ENCODE measurements around the gene ATP5MC2. TPM values are rescaled to one million over a fixed set of nuclear protein-coding genes. Genes with fewer than 3 reads are reported as not detected.

The ATP5MC2 gene
- total and polyA plus RNA-seq, 10 of the 15 experiments (the other 5 are each of a cell fraction or from before 2014, with no cell fraction given) = 379 to 1,090 (median 525) TPM

- ChIA-PET CTCF (no interaction called here), RAD21 (ENCODE audit: unreplicated experiment) (no interaction called here), SMC1A (ENCODE audit: uncharacterized antibody, unreplicated experiment) (no interaction called here), POLR2A (no interaction called here)
- H2AFZ ChIP-seq (ENCODE audit: control insufficient read depth, low read depth, low read length) = no peak overlapping the region
- no peaks in the 10 kb centered on the region for H3K79me2 ChIP-seq (ENCODE audit: control insufficient read depth, insufficient read depth, low read length)
- no peak overlapping the region for H3K4me3 ChIP-seq
- H4K20me1 ChIP-seq (ENCODE audit: control insufficient read depth, insufficient read depth) = no peaks in the 10 kb centered on the region
- DNase-seq (ENCODE audit: low read depth, low spot score) = no peak
- no peaks in the 10 kb centered on the region for H3K9me3 ChIP-seq (replicated peaks; ENCODE audit: control insufficient read depth, insufficient read depth, low read length)
- in situ Hi-C loops (cut with MboI) = no loop called here
- no peaks in the 10 kb centered on the region for H3K27me3 ChIP-seq (replicated peaks in 1 of 2; ENCODE audit: control insufficient read depth in 2 of 2, insufficient read depth in 2 of 2, low read length in 1 of 2)
- no peaks in the 10 kb centered on the region for H3K4me1 ChIP-seq (ENCODE audit: control insufficient read depth, insufficient read depth, low read length)
- no peak for FAIRE-seq
- H3K27ac ChIP-seq (ENCODE audit: control insufficient read depth, insufficient read depth) = no peak overlapping the region
- intact Hi-C loops (cut with micrococcal nuclease; ENCODE audit: unreplicated experiment) = no loop called here
- H3K36me3 ChIP-seq (ENCODE audit: control insufficient read depth in 2 of 2, insufficient read depth in 2 of 2, low read length in 1 of 2) = no peaks in the 10 kb centered on the region
- H3K9ac ChIP-seq (ENCODE audit: control insufficient read depth, insufficient read depth, low read length) = no peak overlapping the region
- ATAC-seq = no peak
- WGBS (ENCODE audit: insufficient coverage, insufficient replicate concordance, low lambda C conversion rate, missing lambda C conversion rate) = 46% methylated on average over 3 of the region's 3 CpGs
- no TSS peak for BruUV-seq (replicated peaks)
- no peak overlapping the region for H3K4me2 ChIP-seq (ENCODE audit: control insufficient read depth, insufficient read depth)
- no peak for TF ChIP-seq POLR2AphosphoS5 (IDR thresholded peaks at IDR 0.05; ENCODE audit: low read length)
- no peak for TF ChIP-seq CEBPZ (IDR thresholded peaks at IDR 0.05; ENCODE audit: low read depth, low read length)
- TF ChIP-seq ASH2L (IDR thresholded peaks at IDR 0.05; ENCODE audit: borderline replicate concordance, low read depth) = no peak
- no peak for TF ChIP-seq KDM1A (IDR thresholded peaks at IDR 0.05; ENCODE audit: borderline replicate concordance)
- no peak for TF ChIP-seq KAT2A (conservative IDR thresholded peaks at IDR 0.05; ENCODE audit: control insufficient read depth, low read depth, low read length)
- TF ChIP-seq SUZ12 (IDR thresholded peaks at IDR 0.05; ENCODE audit: unreplicated experiment) = no peak
- TF ChIP-seq, protein P1, sequence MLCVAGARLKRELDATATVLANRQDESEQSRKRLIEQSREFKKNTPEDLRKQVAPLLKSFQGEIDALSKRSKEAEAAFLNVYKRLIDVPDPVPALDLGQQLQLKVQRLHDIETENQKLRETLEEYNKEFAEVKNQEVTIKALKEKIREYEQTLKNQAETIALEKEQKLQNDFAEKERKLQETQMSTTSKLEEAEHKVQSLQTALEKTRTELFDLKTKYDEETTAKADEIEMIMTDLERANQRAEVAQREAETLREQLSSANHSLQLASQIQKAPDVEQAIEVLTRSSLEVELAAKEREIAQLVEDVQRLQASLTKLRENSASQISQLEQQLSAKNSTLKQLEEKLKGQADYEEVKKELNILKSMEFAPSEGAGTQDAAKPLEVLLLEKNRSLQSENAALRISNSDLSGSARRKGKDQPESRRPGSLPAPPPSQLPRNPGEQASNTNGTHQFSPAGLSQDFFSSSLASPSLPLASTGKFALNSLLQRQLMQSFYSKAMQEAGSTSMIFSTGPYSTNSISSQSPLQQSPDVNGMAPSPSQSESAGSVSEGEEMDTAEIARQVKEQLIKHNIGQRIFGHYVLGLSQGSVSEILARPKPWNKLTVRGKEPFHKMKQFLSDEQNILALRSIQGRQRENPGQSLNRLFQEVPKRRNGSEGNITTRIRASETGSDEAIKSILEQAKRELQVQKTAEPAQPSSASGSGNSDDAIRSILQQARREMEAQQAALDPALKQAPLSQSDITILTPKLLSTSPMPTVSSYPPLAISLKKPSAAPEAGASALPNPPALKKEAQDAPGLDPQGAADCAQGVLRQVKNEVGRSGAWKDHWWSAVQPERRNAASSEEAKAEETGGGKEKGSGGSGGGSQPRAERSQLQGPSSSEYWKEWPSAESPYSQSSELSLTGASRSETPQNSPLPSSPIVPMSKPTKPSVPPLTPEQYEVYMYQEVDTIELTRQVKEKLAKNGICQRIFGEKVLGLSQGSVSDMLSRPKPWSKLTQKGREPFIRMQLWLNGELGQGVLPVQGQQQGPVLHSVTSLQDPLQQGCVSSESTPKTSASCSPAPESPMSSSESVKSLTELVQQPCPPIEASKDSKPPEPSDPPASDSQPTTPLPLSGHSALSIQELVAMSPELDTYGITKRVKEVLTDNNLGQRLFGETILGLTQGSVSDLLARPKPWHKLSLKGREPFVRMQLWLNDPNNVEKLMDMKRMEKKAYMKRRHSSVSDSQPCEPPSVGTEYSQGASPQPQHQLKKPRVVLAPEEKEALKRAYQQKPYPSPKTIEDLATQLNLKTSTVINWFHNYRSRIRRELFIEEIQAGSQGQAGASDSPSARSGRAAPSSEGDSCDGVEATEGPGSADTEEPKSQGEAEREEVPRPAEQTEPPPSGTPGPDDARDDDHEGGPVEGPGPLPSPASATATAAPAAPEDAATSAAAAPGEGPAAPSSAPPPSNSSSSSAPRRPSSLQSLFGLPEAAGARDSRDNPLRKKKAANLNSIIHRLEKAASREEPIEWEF (IDR thresholded peaks at IDR 0.05; ENCODE audit: insufficient replicate concordance, low read depth, low read length) = no peak
- TF ChIP-seq GABPA (IDR thresholded peaks at IDR 0.05; ENCODE audit: low read depth) = no peak
- no peak for TF ChIP-seq ZNF217 (IDR thresholded peaks at IDR 0.05)
- no peak for TF ChIP-seq MTA2 (IDR thresholded peaks at IDR 0.05; ENCODE audit: low read depth)
- no peak for TF ChIP-seq TARDBP (IDR thresholded peaks at IDR 0.05; ENCODE audit: borderline replicate concordance)
- TF ChIP-seq BRCA1 (IDR thresholded peaks at IDR 0.05; ENCODE audit: low read depth, low read length) = no peak
- no peak for TF ChIP-seq EZH2 (IDR thresholded peaks at IDR 0.05; ENCODE audit: borderline replicate concordance, control insufficient read depth, low read depth, low read length)
- no peak for TF ChIP-seq E4F1 (IDR thresholded peaks at IDR 0.05; ENCODE audit: borderline replicate concordance, partially characterized antibody)
- TF ChIP-seq CHD4 (IDR thresholded peaks at IDR 0.05) = no peak
Measured at GRCh38 chr12:53644133-53644532, 31.8 kb downstream of the ATP5MC2 start.
